Measurements from ENCODE around the gene KRT36. TPM values are rescaled to one million over a fixed set of nuclear protein-coding genes. Genes with fewer than 3 reads are reported as not detected.

The KRT36 gene
- total and polyA plus RNA-seq, 10 of the 15 experiments (the other 5 are each of a cell fraction or from before 2014, with no cell fraction given), result not detected

DNA sequence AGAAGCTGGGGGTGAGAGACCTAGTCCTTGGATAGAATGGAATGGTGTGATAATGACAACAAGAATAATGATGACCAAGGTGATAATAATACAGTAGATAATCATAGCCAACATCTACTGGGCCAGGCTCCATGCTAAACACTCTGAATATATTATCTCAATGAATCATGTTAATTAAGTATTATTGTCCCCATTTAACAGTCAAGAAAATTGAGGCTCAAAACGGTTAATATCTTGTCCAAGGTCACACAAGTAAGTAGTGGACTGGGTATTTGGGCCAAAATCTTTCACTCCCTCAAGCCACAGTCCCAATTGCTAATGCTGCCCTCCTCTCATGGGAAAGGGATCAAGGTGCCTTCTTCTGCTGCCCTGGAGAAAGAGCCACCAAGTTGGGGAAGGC is 42.3 kb upstream of the KRT36 start:
- ChIA-PET CTCF (interaction anchor here (2.5 kb wide), 1 partner anchor 17 kb away, joined by 8 read pairs; no protein-coding TSS in a partner anchor), RAD21 (ENCODE audit: unreplicated experiment) (no interaction called here), SMC1A (ENCODE audit: uncharacterized antibody, unreplicated experiment) (no interaction called here), POLR2A (no interaction called here)
- no peaks in the 10 kb centered on the region for H3K36me3 ChIP-seq (ENCODE audit: control insufficient read depth in 2 of 2, insufficient read depth in 2 of 2, low read length in 1 of 2)
- H3K9me3 ChIP-seq (replicated peaks; ENCODE audit: control insufficient read depth, insufficient read depth, low read length), result no peaks in the 10 kb centered on the region; the same call in 2 of the 3 replicates
- no peak for ATAC-seq
- in situ Hi-C loops (cut with MboI), result no loop called here
- H3K27ac ChIP-seq (ENCODE audit: control insufficient read depth, insufficient read depth), result no peak overlapping the region
- H3K4me1 ChIP-seq (ENCODE audit: control insufficient read depth, insufficient read depth, low read length), result no peaks in the 10 kb centered on the region
- no TSS peak for BruUV-seq (replicated peaks)
- no peak overlapping the region for H3K9ac ChIP-seq (ENCODE audit: control insufficient read depth, insufficient read depth, low read length)
- no peak overlapping the region for H2AFZ ChIP-seq (ENCODE audit: control insufficient read depth, low read depth, low read length)
- H4K20me1 ChIP-seq (ENCODE audit: control insufficient read depth, insufficient read depth), result no peaks in the 10 kb centered on the region
- 0% methylated on average over 1 of the region's 1 CpG for WGBS (ENCODE audit: insufficient coverage, insufficient replicate concordance, low lambda C conversion rate, missing lambda C conversion rate)
- intact Hi-C loops (cut with micrococcal nuclease; ENCODE audit: unreplicated experiment), result no loop called here
- peaks cover 17 to 20% of the 10 kb centered on the region in 2 experiments for H3K27me3 ChIP-seq (replicated peaks in 1 of 2; ENCODE audit: control insufficient read depth in 2 of 2, insufficient read depth in 2 of 2, low read length in 1 of 2)
- no peak for DNase-seq (ENCODE audit: low read depth, low spot score)
- no peak overlapping the region for H3K4me2 ChIP-seq (ENCODE audit: control insufficient read depth, insufficient read depth)
- no peaks in the 10 kb centered on the region for H3K79me2 ChIP-seq (ENCODE audit: control insufficient read depth, insufficient read depth, low read length)
- no peak overlapping the region for H3K4me3 ChIP-seq
- no peak for FAIRE-seq
- TF ChIP-seq ESRRA (IDR thresholded peaks at IDR 0.05; ENCODE audit: low read length) (no peak), FOXK2 (IDR thresholded peaks at IDR 0.05) (no peak), MXI1 (IDR thresholded peaks at IDR 0.05; ENCODE audit: low read depth, low read length) (no peak), NR2C1 (IDR thresholded peaks at IDR 0.05) (no peak), GATAD2B (conservative IDR thresholded peaks at IDR 0.05; ENCODE audit: low read depth) (no peak), TCF7 (IDR thresholded peaks at IDR 0.05; ENCODE audit: borderline replicate concordance) (no peak), BHLHE40 (IDR thresholded peaks at IDR 0.05; ENCODE audit: borderline replicate concordance in 1 of 2, low read depth in 2 of 2, low read length in 1 of 2) (no peak), STAT1 (conservative IDR thresholded peaks at IDR 0.05) (no peak), ZBTB4 (CRISPR knock-in tag; IDR thresholded peaks at IDR 0.05) (no peak), ETV6 (conservative IDR thresholded peaks at IDR 0.05 in 1 of 2, IDR thresholded peaks at IDR 0.05 in 1 of 2; ENCODE audit: borderline replicate concordance in 1 of 2, low read depth in 1 of 2) (no peak), PML (IDR thresholded peaks at IDR 0.05; ENCODE audit: low read length) (no peak), CHD1 (IDR thresholded peaks at IDR 0.05; ENCODE audit: low read depth, low read length) (no peak), JUND (IDR thresholded peaks at IDR 0.05; ENCODE audit: low read depth, low read length) (no peak), RAD51 (IDR thresholded peaks at IDR 0.05) (no peak), CEBPB (IDR thresholded peaks at IDR 0.05; ENCODE audit: borderline replicate concordance in 1 of 2, low read depth in 2 of 2, low read length in 2 of 2) (no peak), FOXM1 (IDR thresholded peaks at IDR 0.05; ENCODE audit: low read depth, low read length) (no peak)
- TF ChIP-seq, protein P1, sequence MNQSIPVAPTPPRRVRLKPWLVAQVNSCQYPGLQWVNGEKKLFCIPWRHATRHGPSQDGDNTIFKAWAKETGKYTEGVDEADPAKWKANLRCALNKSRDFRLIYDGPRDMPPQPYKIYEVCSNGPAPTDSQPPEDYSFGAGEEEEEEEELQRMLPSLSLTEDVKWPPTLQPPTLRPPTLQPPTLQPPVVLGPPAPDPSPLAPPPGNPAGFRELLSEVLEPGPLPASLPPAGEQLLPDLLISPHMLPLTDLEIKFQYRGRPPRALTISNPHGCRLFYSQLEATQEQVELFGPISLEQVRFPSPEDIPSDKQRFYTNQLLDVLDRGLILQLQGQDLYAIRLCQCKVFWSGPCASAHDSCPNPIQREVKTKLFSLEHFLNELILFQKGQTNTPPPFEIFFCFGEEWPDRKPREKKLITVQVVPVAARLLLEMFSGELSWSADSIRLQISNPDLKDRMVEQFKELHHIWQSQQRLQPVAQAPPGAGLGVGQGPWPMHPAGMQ (IDR thresholded peaks at IDR 0.05; ENCODE audit: borderline replicate concordance), result no peak
